GM12878 (cell line): ENCODE data around the gene DOCK9. TPM values are rescaled to one million over a fixed set of nuclear protein-coding genes. Genes with fewer than 3 reads are reported as not detected.

Experiments used
- ATAC-seq: fragments of 200-7000 bp; cut with Tn5 transposase; 3 replicates; pipeline ENCODE4 v1.9.1; 2020; ENCODE audit warnings: mild to moderate bottlenecking, moderate library complexity
- BruUV-seq: library from RNA; stranded (reverse); fragments of 400-500 nt; replicated peaks from 2 replicates; lab custom pipeline; 2021; lab: Mats Ljungman, UMichigan
- CTCF ChIA-PET: fragments of 300-600 bp; sonication (Branson Sonifier 250); formaldehyde crosslinking; extraction: SDS; loops from one replicate; lab custom pipeline; 2021; ENCODE audit warnings: inconsistent platforms; lab: Yijun Ruan, JAX
- POLR2A ChIA-PET: fragments of 350-600 bp; formaldehyde crosslinking; extraction: SDS; loops from one replicate; lab custom pipeline; 2021; ENCODE audit warnings: inconsistent platforms; lab: Charles Lee
- RAD21 ChIA-PET: fragments of 300-600 bp; sonication (Branson Sonifier 250); formaldehyde crosslinking; loops from one replicate; lab custom pipeline; 2023; ENCODE audit warnings: antibody characterized with exemption; ENCODE audit not compliant: unreplicated experiment; lab: Charles Lee
- SMC1A ChIA-PET: fragments of 300-600 bp; sonication (Branson Sonifier 250); formaldehyde crosslinking; loops from one replicate; lab custom pipeline; 2023; ENCODE audit not compliant: unreplicated experiment, uncharacterized antibody; lab: Charles Lee
- DNase-seq: peaks from one replicate; pipeline ENCODE4 v3.0.0-alpha.2; 2011; ENCODE audit warnings: low read depth, low spot score
- FAIRE-seq: peaks from 3 replicates; lab custom pipeline; 2011; peaks lifted over from hg19 to GRCh38; lab: Jason Lieb, UNC
- H2AFZ ChIP-seq: 2 replicates; pipeline ENCODE4 v1.6.0; 2011; ENCODE audit warnings: low read depth, low read length, control low read depth; ENCODE audit not compliant: control insufficient read depth
- H3K27ac ChIP-seq: 2 replicates; pipeline ENCODE4 v1.5.1; 2011; ENCODE audit warnings: control low read depth; ENCODE audit not compliant: control insufficient read depth, insufficient read depth
- H3K27me3 ChIP-seq, 2 experiments: replicated peaks in 1 of 2; 2 replicates each; pipeline versions ENCODE4 v1.6.0 to v1.6.1; 2011; ENCODE audit warnings: low read length in 1 of 2; ENCODE audit not compliant: control insufficient read depth in 2 of 2, insufficient read depth in 2 of 2
- H3K36me3 ChIP-seq, 2 experiments: 2 replicates each; pipeline ENCODE4 v1.5.1; 2011; ENCODE audit warnings: low read length in 1 of 2; ENCODE audit not compliant: control insufficient read depth in 2 of 2, insufficient read depth in 2 of 2
- H3K4me1 ChIP-seq: 2 replicates; pipeline ENCODE4 v1.6.1; 2011; ENCODE audit warnings: mild to moderate bottlenecking, low read length, moderate library complexity, mixed read lengths; ENCODE audit not compliant: control insufficient read depth, insufficient read depth
- H3K4me2 ChIP-seq: 2 replicates; pipeline ENCODE4 v1.6.0; 2011; ENCODE audit warnings: control low read depth; ENCODE audit not compliant: control insufficient read depth, insufficient read depth
- H3K4me3 ChIP-seq: fragments of 200-600 bp; sonication (generic); 2 replicates; pipeline ENCODE4 v1.5.1; 2016
- H3K79me2 ChIP-seq: 2 replicates; pipeline ENCODE4 v1.6.0; 2011; ENCODE audit warnings: low read length; ENCODE audit not compliant: control insufficient read depth, insufficient read depth
- H3K9ac ChIP-seq: 2 replicates; pipeline ENCODE4 v1.8.0; 2011; ENCODE audit warnings: low read length, control low read depth, mixed read lengths; ENCODE audit not compliant: control insufficient read depth, insufficient read depth
- H3K9me3 ChIP-seq: replicated peaks from 3 replicates; pipeline ENCODE4 v1.5.1; 2011; ENCODE audit warnings: mild to moderate bottlenecking, low read length; ENCODE audit not compliant: control insufficient read depth, insufficient read depth
- H4K20me1 ChIP-seq: 2 replicates; pipeline ENCODE4 v1.6.0; 2011; ENCODE audit not compliant: control insufficient read depth, insufficient read depth
- BACH1 ChIP-seq: fragments of 450-650 bp; IDR thresholded peaks from 2 replicates; pipeline ENCODE4 v1.6.1; 2017; ENCODE audit warnings: mild to moderate bottlenecking, borderline replicate concordance
- HSF1 ChIP-seq: fragments of 150-350 bp; IDR thresholded peaks from 2 replicates; pipeline ENCODE4 v1.6.1; 2014; ENCODE audit warnings: mild to moderate bottlenecking, low read depth, low read length
- NFXL1 ChIP-seq: fragments of 450-650 bp; IDR thresholded peaks from 2 replicates; pipeline ENCODE4 v1.6.1; 2017; ENCODE audit warnings: antibody characterized with exemption, mild to moderate bottlenecking, borderline replicate concordance
- RAD21 ChIP-seq: IDR thresholded peaks from 2 replicates; pipeline ENCODE4 v1.6.1; 2011; ENCODE audit warnings: mild to moderate bottlenecking, low read depth, low read length, moderate library complexity; ENCODE audit not compliant: insufficient read depth
- RBBP5 ChIP-seq: fragments of 200-600 bp; sonication (generic); conservative IDR thresholded peaks from 2 replicates; pipeline ENCODE4 v1.6.1; 2016
- TAF1 ChIP-seq: IDR thresholded peaks from 2 replicates; pipeline ENCODE4 v1.6.1; 2011; ENCODE audit warnings: mild to moderate bottlenecking, low read depth, low read length, borderline replicate concordance
- YY1 ChIP-seq: IDR thresholded peaks from 2 replicates; pipeline ENCODE4 v1.6.1; 2011; ENCODE audit warnings: low read depth, mild to moderate bottlenecking, low read length
- ZBTB4 ChIP-seq: fragments of 450-650 bp; formaldehyde crosslinking; IDR thresholded peaks from 2 replicates; pipeline ENCODE4 v1.4.0; 2022; ENCODE audit warnings: mild to moderate bottlenecking, moderate library complexity
- WGBS: methylation state at CpG from one replicate; pipeline ENCODE4 v1.1.6; 2016; ENCODE audit warnings: low lambda C conversion rate; ENCODE audit not compliant: insufficient replicate concordance, insufficient coverage; ENCODE audit errors: missing lambda C conversion rate; 5-methylcytosine and 5-hydroxymethylcytosine counted together
- in situ Hi-C: fragments of 300-500 bp; cut with MboI; formaldehyde crosslinking; loops from 9 replicates; pipeline ENCODE4 v1.14.3; 2018; ENCODE audit warnings: mixed read lengths
- intact Hi-C: fragments of 100-400 bp; cut with micrococcal nuclease; formaldehyde crosslinking; loops from one replicate; pipeline ENCODE4 v1.14.2; 2022; ENCODE audit not compliant: unreplicated experiment
- polyA plus RNA-seq, 11 experiments: library from polyadenylated mRNA; depleted of rRNA in 4 of 11; unstranded in 6 of 11; stranded (reverse) in 5 of 11; fragments of >200 nt; fragmentation: Nextera tagmentation in 4 of 11; fragmentation: Illumina TruSeq in 1 of 11; extraction: Ambion mirVana in 4 of 11; extraction: Trizol in 1 of 11; gene quantifications; 1 replicate in 1 of 11; 2 replicates in 10 of 11; pipeline versions ENCODE4 v1.2.1 to v1.2.3, GENCODE V29; 2011 to 2016; ENCODE audit warnings: inconsistent platforms in 2 of 11, missing spikeins in 2 of 11, low read depth in 1 of 11
- total RNA-seq, 4 experiments: library from RNA; depleted of rRNA in 3 of 4; stranded (reverse); fragments of >200 nt in 3 of 4; fragmentation: Illumina TruSeq in 1 of 4; extraction: Trizol in 1 of 4; gene quantifications; 2 replicates each; pipeline versions ENCODE4 v1.2.1 to v1.2.3, GENCODE V29; 2013 to 2021

DOCK9 gene
- total and polyA plus RNA-seq, 10 of the 15 experiments (the other 5 are each of a cell fraction or from before 2014, with no cell fraction given), result 0.09 to 2.9 (median 0.74) TPM

GRCh38 chr13:98874029-98874397 lies 103.9 kb downstream of the DOCK9 start (continued):
- TF ChIP-seq HSF1 (no peak), ZBTB4 (CRISPR knock-in tag) (no peak), RBBP5 (no peak), NFXL1 (no peak), RAD21 (no peak), BACH1 (no peak)
- TF ChIP-seq, all 136 proteins: peak for 0

- H3K27ac ChIP-seq, result no peak overlapping the region
- FAIRE-seq (no peak), DNase-seq (no peak), ATAC-seq (no peak)
- in situ Hi-C loops (no loop called here), intact Hi-C loops (no loop called here)
- no peaks in the 10 kb centered on the region for H3K79me2 ChIP-seq
- ChIA-PET RAD21 (no interaction called here), CTCF (interaction anchor here (1.0 to 1.9 kb wide), 2 partner anchors 12 to 396 kb away, joined by 3 to 9 read pairs; no protein-coding TSS in a partner anchor), POLR2A (no interaction called here), SMC1A (no interaction called here)
- no peak overlapping the region for H3K4me3 ChIP-seq
- TF ChIP-seq TAF1 (no peak), YY1 (0 out of 2 replicates have a peak, but pooled peaks have one; percentile 38)
- H3K27me3 ChIP-seq, result no peaks in the 10 kb centered on the region
- no TSS peak for BruUV-seq
- H4K20me1 ChIP-seq, result no peaks in the 10 kb centered on the region
- no peak overlapping the region for H2AFZ ChIP-seq
- no peaks in the 10 kb centered on the region for H3K36me3 ChIP-seq
- WGBS, result 67% methylated on average over 3 of the region's 3 CpGs
- no peak overlapping the region for H3K4me2 ChIP-seq
- H3K4me1 ChIP-seq, result peaks cover 9% of the 10 kb centered on the region
- H3K9ac ChIP-seq, result no peak overlapping the region
- peaks cover 2% of the 10 kb centered on the region; the same call in 2 of the 3 replicates for H3K9me3 ChIP-seq
Measured at GRCh38 chr13:98873377-98874028, 104.4 kb downstream of the DOCK9 start.
